HG03469 (cell line): ENCODE measurements around the gene FJX1.

Experiments used
- ATAC-seq: cut with Tn5 transposase; IDR thresholded peaks from one replicate; pipeline ENCODE4 v1.9.1; 2021; ENCODE audit warnings: mild to moderate bottlenecking, moderate library complexity, moderate number of reproducible peaks; ENCODE audit not compliant: unreplicated experiment

Gene FJX1

GRCh38 chr11:35617687-35618496 is at the start of gene FJX1:
Gene FJX1 (plus strand): TSS chr11:35618460. CDS start chr11:35618637, 177 bp downstream.
- ATAC-seq: peak; percentile 16

- ATAC-seq: no peak
Measured at GRCh38 chr11:35571696-35572095, 46.6 kb upstream of the FJX1 start.

GRCh38 chr11:35579557-35580396 is 38.5 kb upstream of the FJX1 start:
- no peak for ATAC-seq

GRCh38 chr11:35580397-35580781 is 37.9 kb upstream of the FJX1 start:
- no peak for ATAC-seq

- ATAC-seq: no peak
Measured at GRCh38 chr11:35582033-35582432, 36.2 kb upstream of the FJX1 start.

GRCh38 chr11:35583126-35583525 is 35.1 kb upstream of the FJX1 start:
- no peak for ATAC-seq

GRCh38 chr11:35583843-35584242 is 34.4 kb upstream of the FJX1 start:
- no peak for ATAC-seq

GRCh38 chr11:35584321-35584720 is 33.9 kb upstream of the FJX1 start:
- no peak for ATAC-seq

GRCh38 chr11:35585416-35585815 is 32.8 kb upstream of the FJX1 start:
- no peak for ATAC-seq

- no peak for ATAC-seq
Measured at GRCh38 chr11:35586222-35586621, 32.0 kb upstream of the FJX1 start.

GRCh38 chr11:35587972-35588371 is 30.3 kb upstream of the FJX1 start:
- no peak for ATAC-seq

- no peak for ATAC-seq
Measured at GRCh38 chr11:35588627-35589026, 29.6 kb upstream of the FJX1 start.

GRCh38 chr11:35589281-35589680 is 29.0 kb upstream of the FJX1 start:
- ATAC-seq: no peak

GRCh38 chr11:35590412-35590811 is 27.8 kb upstream of the FJX1 start:
- ATAC-seq: no peak

- ATAC-seq: no peak
Measured at GRCh38 chr11:35593143-35593542, 25.1 kb upstream of the FJX1 start.

- no peak for ATAC-seq
Measured at GRCh38 chr11:35594680-35595079, 23.6 kb upstream of the FJX1 start.

- peak; percentile 77 for ATAC-seq
Measured at GRCh38 chr11:35598254-35599125, 19.8 kb upstream of the FJX1 start.

GRCh38 chr11:35600331-35600838 is 17.9 kb upstream of the FJX1 start:
- no peak for ATAC-seq

- no peak for ATAC-seq
Measured at GRCh38 chr11:35602160-35602793, 16.0 kb upstream of the FJX1 start.

GRCh38 chr11:35602979-35603378 is 15.3 kb upstream of the FJX1 start:
- no peak for ATAC-seq
